IMR-90 (cell line): ENCODE data around the gene RAVER2. TPM values are rescaled to one million over a fixed set of nuclear protein-coding genes. Genes with fewer than 3 reads are reported as not detected.

Experiments used
- CTCF ChIP-seq: conservative IDR thresholded peaks from 2 replicates; pipeline ENCODE4 v1.5.1; 2012; ENCODE audit warnings: mild to moderate bottlenecking, low read depth, low read length, improper control_type of control experiment
- ELK1 ChIP-seq: fragments of 150-350 bp; IDR thresholded peaks from 2 replicates; pipeline ENCODE4 v1.6.1; 2016; ENCODE audit warnings: low read depth, mild to moderate bottlenecking, low read length, moderate library complexity, borderline replicate concordance
- polyA plus RNA-seq, 3 experiments: library from polyadenylated mRNA; depleted of rRNA; stranded (reverse); fragments of >200 nt; gene quantifications; 2 replicates each; pipeline ENCODE4 v1.2.3, GENCODE V29; 2012; ENCODE audit warnings: low replicate concordance in 1 of 3
- total RNA-seq: library from RNA; depleted of rRNA; stranded (reverse); fragments of >200 nt; gene quantifications from 2 replicates; pipeline ENCODE4 v1.2.3, GENCODE V29; 2012

The RAVER2 gene
- total and polyA plus RNA-seq, 2 of the 4 experiments (the other 2 are of a cell fraction) = 3.7 to 6.1 TPM

DNA sequence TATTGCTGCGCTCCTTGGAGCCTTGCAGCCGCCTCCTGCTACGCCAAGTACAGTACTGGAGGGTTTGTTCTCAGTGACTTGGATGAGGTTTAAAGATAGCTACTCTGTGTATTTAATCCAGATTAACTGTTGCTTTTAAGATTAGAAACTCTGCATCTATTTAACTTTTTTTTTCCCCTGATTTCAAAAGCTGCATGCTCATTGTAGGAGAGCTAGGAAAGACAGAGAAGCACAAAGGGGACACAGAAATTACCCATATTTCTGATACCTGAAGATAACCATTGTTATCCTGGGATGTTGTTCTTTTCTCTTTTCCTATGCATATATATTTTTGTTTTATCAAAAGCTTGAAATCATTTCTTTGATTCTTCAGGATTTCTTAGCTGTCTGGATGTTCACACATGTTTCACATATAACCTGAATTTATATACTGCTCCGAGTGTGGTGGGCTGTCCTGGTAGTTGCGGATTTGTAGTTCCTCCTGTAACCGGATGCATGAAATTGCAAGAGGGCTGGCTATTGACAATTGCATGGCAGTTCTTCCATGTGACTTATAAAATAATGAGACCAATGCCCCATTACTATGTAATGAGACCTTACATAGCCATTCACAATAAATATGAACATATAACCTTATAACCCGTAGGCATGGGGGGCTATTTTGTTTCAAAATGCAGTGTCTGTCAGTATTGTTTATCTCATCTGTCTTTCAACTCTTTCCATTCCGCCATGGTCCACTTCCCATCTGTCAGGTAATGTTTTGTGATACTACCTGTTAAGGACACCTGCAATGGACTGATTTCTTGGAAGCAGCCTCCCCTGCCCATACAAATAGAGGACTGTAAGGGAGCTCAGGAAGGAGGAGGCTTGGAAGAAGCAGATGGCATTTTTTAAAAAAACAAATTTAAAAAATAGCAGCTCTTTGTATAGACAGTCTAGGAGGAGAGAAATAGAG, 1.4 kb downstream of the RAVER2 start (continued):
- TF ChIP-seq ELK1 (no peak), CTCF (no peak)
